ENCODE results near the gene PPP1R27. TPM values are rescaled to one million over a fixed set of nuclear protein-coding genes. Genes with fewer than 3 reads are reported as not detected.

PPP1R27 gene
- total RNA-seq, 1 donor: not detected

- no peak overlapping the region for H3K4me3 ChIP-seq (ENCODE audit: low read depth, low read length)
- DNase-seq (ENCODE audit: low read depth): no peak
- no peak for TF ChIP-seq CTCF (IDR thresholded peaks at IDR 0.05; ENCODE audit: insufficient read depth, low read length)
These were observed 13.7 kb downstream of the PPP1R27 start for GRCh38 chr17:81821147-81821546.

GRCh38 chr17:81819708-81820107, 15.1 kb downstream of the PPP1R27 start:
- H3K4me3 ChIP-seq (ENCODE audit: low read depth, low read length): no peak overlapping the region
- DNase-seq (ENCODE audit: low read depth): no peak

GRCh38 chr17:81817758-81818147, 17.1 kb downstream of the PPP1R27 start:
- no peak for TF ChIP-seq CTCF (IDR thresholded peaks at IDR 0.05; ENCODE audit: insufficient read depth, low read length)
- no peak for DNase-seq (ENCODE audit: low read depth)
- no peak overlapping the region for H3K4me3 ChIP-seq (ENCODE audit: low read depth, low read length)

More at GRCh38 chr17:81819708-81820107, 15.1 kb downstream of the PPP1R27 start:
- TF ChIP-seq CTCF (IDR thresholded peaks at IDR 0.05; ENCODE audit: insufficient read depth, low read length): no peak

- H3K4me3 ChIP-seq (ENCODE audit: low read depth, low read length): no peak overlapping the region
- TF ChIP-seq CTCF (IDR thresholded peaks at IDR 0.05; ENCODE audit: insufficient read depth, low read length): no peak
- DNase-seq (ENCODE audit: low read depth): no peak
These were observed 19.2 kb downstream of the PPP1R27 start for GRCh38 chr17:81815646-81815986.

GRCh38 chr17:81814748-81815645, 19.9 kb downstream of the PPP1R27 start:
- H3K4me3 ChIP-seq (ENCODE audit: low read depth, low read length): no peak overlapping the region
- no peak for TF ChIP-seq CTCF (IDR thresholded peaks at IDR 0.05; ENCODE audit: insufficient read depth, low read length)
- no peak for DNase-seq (ENCODE audit: low read depth)

GRCh38 chr17:81813861-81814683, 20.8 kb downstream of the PPP1R27 start:
- DNase-seq (ENCODE audit: low read depth): no peak
- H3K4me3 ChIP-seq (ENCODE audit: low read depth, low read length): no peak overlapping the region
- no peak for TF ChIP-seq CTCF (IDR thresholded peaks at IDR 0.05; ENCODE audit: insufficient read depth, low read length)

Measured in fibroblast of the aortic adventitia (primary cell).